Karpas-422 (cell line): ENCODE measurements around the gene BCAS3. TPM values are rescaled to one million over a fixed set of nuclear protein-coding genes. Genes with fewer than 3 reads are reported as not detected.

Source experiments
- DNase-seq: peaks from one replicate; pipeline ENCODE4 v3.0.0-alpha.2; 2015
- H2AFZ ChIP-seq: fragments of 200-600 bp; sonication (generic); 2 replicates; pipeline ENCODE4 v1.6.1; 2014; ENCODE audit warnings: antibody characterized with exemption, low read length, mixed read lengths
- H3K27ac ChIP-seq: fragments of 200-600 bp; sonication (generic); 2 replicates; pipeline ENCODE4 v1.5.1; 2014; ENCODE audit warnings: mild to moderate bottlenecking, low read length, moderate library complexity
- H3K27me3 ChIP-seq: fragments of 200-600 bp; sonication (generic); 2 replicates; pipeline ENCODE4 v1.6.1; 2014; ENCODE audit warnings: low read length, mixed read lengths
- H3K36me3 ChIP-seq: fragments of 200-600 bp; sonication (generic); 2 replicates; pipeline ENCODE4 v1.6.1; 2014; ENCODE audit warnings: low read length, mixed read lengths; ENCODE audit not compliant: insufficient read depth
- H3K4me1 ChIP-seq: fragments of 200-600 bp; sonication (generic); 2 replicates; pipeline ENCODE4 v1.6.1; 2014; ENCODE audit warnings: mild to moderate bottlenecking, low read length, mixed read lengths
- H3K4me2 ChIP-seq: fragments of 200-600 bp; sonication (generic); 2 replicates; pipeline ENCODE4 v1.6.1; 2014; ENCODE audit warnings: low read length, low read depth, mild to moderate bottlenecking; ENCODE audit not compliant: poor library complexity, severe bottlenecking
- H3K4me3 ChIP-seq: fragments of 200-600 bp; sonication (generic); 2 replicates; pipeline ENCODE4 v1.5.1; 2014; ENCODE audit warnings: mild to moderate bottlenecking, antibody characterized with exemption, low read length, mixed read lengths
- H3K79me2 ChIP-seq: fragments of 200-600 bp; sonication (generic); 2 replicates; pipeline ENCODE4 v1.6.1; 2014; ENCODE audit warnings: mild to moderate bottlenecking, low read length, mixed read lengths
- H3K9ac ChIP-seq: fragments of 200-600 bp; sonication (generic); 2 replicates; pipeline ENCODE4 v1.6.0; 2014; ENCODE audit warnings: low read length
- H3K9me2 ChIP-seq: fragments of 200-600 bp; sonication (generic), shearing (Covaris generic); replicated peaks from 2 replicates; pipeline ENCODE4 v1.6.0; 2014; ENCODE audit warnings: mild to moderate bottlenecking, low read length, moderate library complexity; ENCODE audit not compliant: insufficient read depth
- H3K9me3 ChIP-seq: fragments of 300-700, 200-600 bp; sonication (generic); 2 replicates; pipeline ENCODE4 v1.6.1; 2014; ENCODE audit warnings: low read length, mixed read lengths
- H4K20me1 ChIP-seq: fragments of 200-600 bp; sonication (generic); 2 replicates; pipeline ENCODE4 v1.6.1; 2014; ENCODE audit warnings: mild to moderate bottlenecking, antibody characterized with exemption, low read length, low read depth; ENCODE audit not compliant: insufficient read depth
- total RNA-seq: library from RNA; depleted of rRNA; stranded (reverse); fragments of >200 nt; shearing (Covaris generic); gene quantifications from 2 replicates; pipeline ENCODE4 v1.2.3, GENCODE V29; 2014; ENCODE audit warnings: low replicate concordance

Gene BCAS3
- total RNA-seq, 1 experiment from 2014 or later = 42.6 TPM

- Histone ChIP-seq H3K9me2 (no peaks in the 10 kb centered on the region), H3K4me3 (no peak overlapping the region), H3K27ac (no peak overlapping the region), H3K9me3 (no peaks in the 10 kb centered on the region), H3K36me3 (no peaks in the 10 kb centered on the region), H3K4me1 (no peaks in the 10 kb centered on the region), H4K20me1 (no peaks in the 10 kb centered on the region), H3K79me2 (no peaks in the 10 kb centered on the region), H3K27me3 (no peaks in the 10 kb centered on the region), H2AFZ (no peak overlapping the region), H3K4me2 (no peak overlapping the region), H3K9ac (no peak overlapping the region)
- DNase-seq = no peak
Observed at GRCh38 chr17:60899115-60899514, 221.5 kb downstream of the BCAS3 start.

DNA sequence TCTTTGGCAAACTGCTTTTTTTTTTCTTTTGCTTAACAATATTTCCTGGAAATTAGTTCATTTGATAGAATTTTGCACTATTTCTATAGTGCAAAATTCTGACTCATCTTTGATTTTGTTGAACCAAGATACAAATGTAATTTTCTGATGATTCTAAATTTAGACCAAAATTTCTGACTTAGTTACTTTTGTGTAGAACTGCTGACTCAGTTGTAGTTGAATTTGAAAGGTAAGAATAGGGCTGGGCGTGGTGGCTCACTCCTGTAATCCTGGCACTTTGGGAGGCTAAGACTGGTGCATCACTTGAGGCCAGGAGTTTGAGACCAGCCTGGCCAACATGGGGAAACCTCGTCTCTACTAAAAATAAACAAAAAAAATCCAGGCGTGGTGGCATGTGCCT, 223.0 kb downstream of the BCAS3 start:
- no peaks in the 10 kb centered on the region for H3K9me2 ChIP-seq
- no peaks in the 10 kb centered on the region for H3K27me3 ChIP-seq

GRCh38 chr17:60901242-60901641, 223.6 kb downstream of the BCAS3 start:
- H3K4me2 ChIP-seq = no peak overlapping the region
- H2AFZ ChIP-seq = no peak overlapping the region
- no peaks in the 10 kb centered on the region for H3K27me3 ChIP-seq
- no peaks in the 10 kb centered on the region for H3K79me2 ChIP-seq
- H3K9me3 ChIP-seq = no peaks in the 10 kb centered on the region
- H3K27ac ChIP-seq = no peak overlapping the region
- no peak overlapping the region for H3K4me3 ChIP-seq
- H3K9ac ChIP-seq = no peak overlapping the region
- no peaks in the 10 kb centered on the region for H4K20me1 ChIP-seq
- no peak for DNase-seq
- no peaks in the 10 kb centered on the region for H3K9me2 ChIP-seq
- H3K4me1 ChIP-seq = no peaks in the 10 kb centered on the region
- no peaks in the 10 kb centered on the region for H3K36me3 ChIP-seq

More for the DNA sequence above, 223.0 kb downstream of the BCAS3 start:
- H2AFZ ChIP-seq = no peak overlapping the region
- no peak overlapping the region for H3K4me3 ChIP-seq
- DNase-seq = no peak
- no peak overlapping the region for H3K9ac ChIP-seq
- H4K20me1 ChIP-seq = no peaks in the 10 kb centered on the region
- H3K36me3 ChIP-seq = no peaks in the 10 kb centered on the region
- no peaks in the 10 kb centered on the region for H3K79me2 ChIP-seq
- no peaks in the 10 kb centered on the region for H3K4me1 ChIP-seq
- no peak overlapping the region for H3K27ac ChIP-seq
- no peaks in the 10 kb centered on the region for H3K9me3 ChIP-seq
- H3K4me2 ChIP-seq = no peak overlapping the region

- Histone ChIP-seq H4K20me1 (no peaks in the 10 kb centered on the region), H3K9me3 (no peaks in the 10 kb centered on the region), H3K4me1 (no peaks in the 10 kb centered on the region), H3K36me3 (no peaks in the 10 kb centered on the region), H3K27me3 (no peaks in the 10 kb centered on the region), H3K9me2 (no peaks in the 10 kb centered on the region), H3K4me3 (no peak overlapping the region), H3K4me2 (no peak overlapping the region), H3K9ac (no peak overlapping the region), H2AFZ (no peak overlapping the region), H3K79me2 (no peaks in the 10 kb centered on the region), H3K27ac (no peak overlapping the region)
- no peak for DNase-seq
Observed at GRCh38 chr17:60901806-60902205, 224.2 kb downstream of the BCAS3 start.

- no peak for DNase-seq
- H3K79me2 ChIP-seq = no peaks in the 10 kb centered on the region
- H3K9ac ChIP-seq = no peak overlapping the region
- H3K9me2 ChIP-seq = no peaks in the 10 kb centered on the region
- no peaks in the 10 kb centered on the region for H3K4me1 ChIP-seq
- no peaks in the 10 kb centered on the region for H3K9me3 ChIP-seq
- no peak overlapping the region for H3K4me3 ChIP-seq
- no peaks in the 10 kb centered on the region for H4K20me1 ChIP-seq
- H3K27me3 ChIP-seq = no peaks in the 10 kb centered on the region
- no peak overlapping the region for H2AFZ ChIP-seq
- H3K36me3 ChIP-seq = no peaks in the 10 kb centered on the region
- no peak overlapping the region for H3K27ac ChIP-seq
- H3K4me2 ChIP-seq = no peak overlapping the region
Observed at GRCh38 chr17:60902399-60902798, 224.7 kb downstream of the BCAS3 start.

DNA sequence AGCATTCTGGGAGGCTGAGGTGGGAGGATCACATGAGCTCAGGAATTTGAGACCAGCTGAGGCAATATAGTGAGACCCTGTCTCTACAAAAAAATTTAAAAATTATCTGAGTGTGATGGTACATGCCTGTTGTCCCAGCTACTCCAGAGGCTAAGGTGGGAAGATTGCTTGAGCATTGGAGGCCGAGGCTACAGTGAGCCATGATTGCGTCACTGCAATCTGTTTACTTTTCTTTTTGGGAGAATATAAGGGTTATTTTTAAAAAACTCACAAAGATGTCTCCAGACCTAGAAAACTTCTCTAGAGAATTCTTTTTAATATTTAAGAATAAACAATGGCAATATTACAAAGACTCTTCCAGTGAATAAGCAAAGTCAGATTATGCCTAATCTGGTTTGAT, 226.9 kb downstream of the BCAS3 start:
- H2AFZ ChIP-seq = no peak overlapping the region
- H3K36me3 ChIP-seq = no peaks in the 10 kb centered on the region
- no peaks in the 10 kb centered on the region for H4K20me1 ChIP-seq

GRCh38 chr17:60905709-60906108, 228.1 kb downstream of the BCAS3 start:
- no peak overlapping the region for H3K4me3 ChIP-seq
- no peak overlapping the region for H3K27ac ChIP-seq
- H3K36me3 ChIP-seq = no peaks in the 10 kb centered on the region
- H3K27me3 ChIP-seq = no peaks in the 10 kb centered on the region
- no peak for DNase-seq
- H3K9ac ChIP-seq = no peak overlapping the region
- H3K79me2 ChIP-seq = no peaks in the 10 kb centered on the region
- H3K4me2 ChIP-seq = no peak overlapping the region
- H3K9me3 ChIP-seq = no peaks in the 10 kb centered on the region
- H2AFZ ChIP-seq = no peak overlapping the region
- no peaks in the 10 kb centered on the region for H3K4me1 ChIP-seq
- no peaks in the 10 kb centered on the region for H4K20me1 ChIP-seq
- no peaks in the 10 kb centered on the region for H3K9me2 ChIP-seq

More for the DNA sequence above, 226.9 kb downstream of the BCAS3 start:
- no peak overlapping the region for H3K9ac ChIP-seq
- no peak overlapping the region for H3K4me2 ChIP-seq
- no peaks in the 10 kb centered on the region for H3K9me3 ChIP-seq
- no peaks in the 10 kb centered on the region for H3K4me1 ChIP-seq
- no peak for DNase-seq
- H3K27ac ChIP-seq = no peak overlapping the region
- no peaks in the 10 kb centered on the region for H3K9me2 ChIP-seq
- no peaks in the 10 kb centered on the region for H3K79me2 ChIP-seq
- no peak overlapping the region for H3K4me3 ChIP-seq
- H3K27me3 ChIP-seq = no peaks in the 10 kb centered on the region

DNA sequence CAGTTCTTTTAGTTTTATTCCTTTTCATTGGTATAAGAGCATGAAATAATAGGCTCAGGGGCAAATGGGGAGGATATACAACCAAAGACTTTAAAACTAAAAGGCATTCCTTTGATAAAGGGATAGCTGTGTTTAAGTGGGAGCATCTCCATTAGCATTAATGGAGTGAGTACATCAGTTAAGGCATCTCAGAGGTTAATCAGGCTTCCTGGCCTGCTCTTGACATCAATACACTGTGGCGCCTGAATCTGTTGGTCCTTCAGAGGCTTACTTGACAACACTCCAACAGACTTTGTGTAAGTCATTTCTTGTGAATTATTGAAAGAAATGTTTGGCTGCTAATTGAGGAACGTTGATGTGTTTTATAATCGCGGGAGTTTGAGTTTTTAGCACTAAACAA, 230.7 kb downstream of the BCAS3 start:
- no peak overlapping the region for H3K27ac ChIP-seq
- H2AFZ ChIP-seq = no peak overlapping the region
- H3K27me3 ChIP-seq = no peaks in the 10 kb centered on the region
- H3K9me2 ChIP-seq = no peaks in the 10 kb centered on the region
- DNase-seq = no peak
- no peak overlapping the region for H3K4me2 ChIP-seq
- no peak overlapping the region for H3K4me3 ChIP-seq
- no peaks in the 10 kb centered on the region for H3K4me1 ChIP-seq
- H3K9ac ChIP-seq = no peak overlapping the region
- no peaks in the 10 kb centered on the region for H3K9me3 ChIP-seq
- H3K79me2 ChIP-seq = no peaks in the 10 kb centered on the region
- no peaks in the 10 kb centered on the region for H4K20me1 ChIP-seq
- no peaks in the 10 kb centered on the region for H3K36me3 ChIP-seq

DNA sequence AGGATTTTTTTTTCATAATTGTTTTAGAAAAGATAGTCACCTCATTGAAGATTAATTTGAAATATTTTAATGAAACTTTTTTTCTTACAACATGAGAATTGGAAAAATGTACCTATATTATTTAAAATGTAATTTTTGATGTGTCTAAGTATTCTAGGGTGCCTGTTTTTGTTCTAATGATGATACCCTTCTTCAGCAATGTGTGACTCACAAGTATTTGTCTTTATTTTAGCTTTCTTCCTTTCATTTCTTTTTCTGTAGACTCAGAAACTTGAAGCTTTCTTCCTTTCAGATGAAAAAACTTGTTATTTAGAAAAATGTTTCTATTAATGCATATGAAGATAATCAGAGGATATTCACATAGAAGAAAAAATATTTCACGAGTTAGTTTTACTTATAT, 231.8 kb downstream of the BCAS3 start:
- no peaks in the 10 kb centered on the region for H3K27me3 ChIP-seq
- H3K79me2 ChIP-seq = no peaks in the 10 kb centered on the region
- no peak overlapping the region for H2AFZ ChIP-seq
- H3K36me3 ChIP-seq = no peaks in the 10 kb centered on the region
- no peaks in the 10 kb centered on the region for H3K9me2 ChIP-seq
- H3K27ac ChIP-seq = no peak overlapping the region
- no peaks in the 10 kb centered on the region for H3K4me1 ChIP-seq
- no peak overlapping the region for H3K4me2 ChIP-seq
- no peak for DNase-seq
- H3K9ac ChIP-seq = no peak overlapping the region
- H3K9me3 ChIP-seq = no peaks in the 10 kb centered on the region
- no peak overlapping the region for H3K4me3 ChIP-seq
- no peaks in the 10 kb centered on the region for H4K20me1 ChIP-seq
